A549 (cell line): Measurements from ENCODE around the gene PADI4. TPM values are rescaled to one million over a fixed set of nuclear protein-coding genes. Genes with fewer than 3 reads are reported as not detected.

Source experiments
- ATAC-seq, 2 experiments: fragments of 200-7000 bp in 1 of 2; fragments of >200 bp in 1 of 2; cut with Nextera tagmentation in 1 of 2; cut with Tn5 transposase in 1 of 2; 3 replicates each; pipeline versions ENCODE4 v1.8.0 to v1.9.1; 2018 to 2020; ENCODE audit warnings: mild to moderate bottlenecking in 1 of 2, moderate library complexity in 1 of 2
- CTCF ChIA-PET: fragments of 300-600 bp; sonication (Branson Sonifier 250); formaldehyde crosslinking; extraction: SDS; loops from one replicate; lab custom pipeline; 2021; ENCODE audit warnings: antibody characterized with exemption, inconsistent platforms; lab: Yijun Ruan, JAX
- POLR2A ChIA-PET: fragments of 350-600 bp; formaldehyde crosslinking; extraction: SDS; loops from one replicate; lab custom pipeline; 2021; ENCODE audit warnings: antibody characterized with exemption, inconsistent platforms; lab: Yijun Ruan, JAX
- DNase-seq, 2 experiments: peaks; one replicate each; pipeline versions ENCODE4 v3.0.0 to v3.0.0-alpha.2; 2011 to 2016; ENCODE audit warnings: low read depth in 1 of 2, low spot score in 1 of 2
- FAIRE-seq: peaks from 2 replicates; lab custom pipeline; 2011; peaks lifted over from hg19 to GRCh38; lab: Jason Lieb, UNC
- H3K27ac ChIP-seq, 2 experiments: fragments of >200 bp; sonication (Bioruptor Twin); formaldehyde crosslinking; 3 replicates each; pipeline ENCODE4 v1.5.1; 2016 to 2017
- H3K4me1 ChIP-seq: fragments of >200 bp; sonication (Bioruptor Twin); formaldehyde crosslinking; 3 replicates; pipeline ENCODE4 v1.6.1; 2016
- H3K4me2 ChIP-seq: fragments of >200 bp; sonication (Bioruptor Twin); formaldehyde crosslinking; 3 replicates; pipeline ENCODE4 v1.6.1; 2016
- H3K4me3 ChIP-seq: fragments of >200 bp; sonication (Bioruptor Twin); formaldehyde crosslinking; 3 replicates; pipeline ENCODE4 v1.5.1; 2016
- H3K9me3 ChIP-seq: fragments of >200 bp; sonication (Bioruptor Twin); formaldehyde crosslinking; 3 replicates; pipeline ENCODE4 v1.6.1; 2016
- CEBPB ChIP-seq, 2 experiments: fragments of >200 bp in 1 of 2; sonication (Bioruptor Twin) in 1 of 2; formaldehyde crosslinking in 1 of 2; IDR thresholded peaks; 2 replicates each; pipeline ENCODE4 v1.6.1; 2012 to 2016
- CHD2 ChIP-seq: fragments of 150-350 bp; IDR thresholded peaks from 2 replicates; pipeline ENCODE4 v1.6.1; 2014; ENCODE audit warnings: low read length; ENCODE audit not compliant: partially characterized antibody
- EHMT2 ChIP-seq: fragments of 200-600 bp; sonication (generic); IDR thresholded peaks from 2 replicates; pipeline ENCODE4 v1.6.1; 2016; ENCODE audit warnings: antibody characterized with exemption, low read depth, mild to moderate bottlenecking, moderate library complexity
- EP300 ChIP-seq, 2 experiments: fragments of >200 bp; sonication (Bioruptor Twin); formaldehyde crosslinking; IDR thresholded peaks; 2 replicates in 1 of 2; 3 replicates in 1 of 2; pipeline ENCODE4 v1.6.1; 2016 to 2017
- ESRRA ChIP-seq: fragments of 150-350 bp; IDR thresholded peaks from 2 replicates; pipeline ENCODE4 v1.6.1; 2014; ENCODE audit warnings: mild to moderate bottlenecking, low read length, borderline replicate concordance
- FOSB ChIP-seq: fragments of 250-450 bp; sonication (Bioruptor Pico); IDR thresholded peaks from 2 replicates; pipeline ENCODE4 v1.5.0; 2020; ENCODE audit warnings: mild to moderate bottlenecking, moderate library complexity
- FOSL2 ChIP-seq, 2 experiments: fragments of 450-650 bp in 1 of 2; fragments of >200 bp in 1 of 2; sonication (Bioruptor Twin) in 1 of 2; formaldehyde crosslinking; IDR thresholded peaks; 2 replicates each; pipeline versions ENCODE4 v1.5.0 to v1.6.1; 2016 to 2020; ENCODE audit warnings: mild to moderate bottlenecking in 1 of 2, moderate library complexity in 1 of 2
- GATA3 ChIP-seq: IDR thresholded peaks from 2 replicates; pipeline ENCODE4 v1.6.1; 2012; ENCODE audit warnings: borderline replicate concordance
- HEYL ChIP-seq: fragments of 250-450 bp; sonication (Bioruptor Pico); IDR thresholded peaks from 2 replicates; pipeline ENCODE4 v1.8.0; 2021; ENCODE audit warnings: mild to moderate bottlenecking, moderate library complexity
- HOXB13 ChIP-seq: fragments of 250-450 bp; sonication (Bioruptor Pico); IDR thresholded peaks from 2 replicates; pipeline ENCODE4 v1.5.0; 2020; ENCODE audit warnings: low read depth, mild to moderate bottlenecking, moderate library complexity
- HOXB5 ChIP-seq: fragments of 250-450 bp; sonication (Bioruptor Pico); IDR thresholded peaks from 2 replicates; pipeline ENCODE4 v1.5.0; 2020; ENCODE audit warnings: mild to moderate bottlenecking, moderate library complexity
- NPAS2 ChIP-seq: fragments of 250-450 bp; sonication (Bioruptor Pico); IDR thresholded peaks from 2 replicates; pipeline ENCODE4 v1.8.0; 2022; ENCODE audit warnings: mild to moderate bottlenecking, moderate library complexity, borderline replicate concordance
- POLR2A ChIP-seq: IDR thresholded peaks from 2 replicates; pipeline ENCODE4 v1.6.1; 2012; ENCODE audit warnings: mild to moderate bottlenecking, low read length
- RAD21 ChIP-seq, 2 experiments: fragments of >200 bp in 1 of 2; sonication (Bioruptor Twin) in 1 of 2; formaldehyde crosslinking in 1 of 2; IDR thresholded peaks in 1 of 2; conservative IDR thresholded peaks in 1 of 2; 2 replicates in 1 of 2; 3 replicates in 1 of 2; pipeline ENCODE4 v1.6.1; 2012 to 2018; ENCODE audit warnings: inconsistent platforms in 1 of 2
- RARB ChIP-seq: fragments of 250-450 bp; sonication (Bioruptor Pico); IDR thresholded peaks from 2 replicates; pipeline ENCODE4 v1.8.0; 2021; ENCODE audit warnings: mild to moderate bottlenecking, moderate library complexity
- RCOR1 ChIP-seq: fragments of 150-350 bp; IDR thresholded peaks from 2 replicates; pipeline ENCODE4 v1.6.1; 2014; ENCODE audit warnings: antibody characterized with exemption, low read length, low read depth
- SMC3 ChIP-seq: fragments of >200 bp; sonication (Bioruptor Twin); formaldehyde crosslinking; IDR thresholded peaks from 3 replicates; pipeline ENCODE4 v1.6.1; 2018; ENCODE audit warnings: inconsistent platforms
- TP53 ChIP-seq: fragments of 250-450 bp; sonication (Bioruptor Pico); IDR thresholded peaks from 2 replicates; pipeline ENCODE4 v1.5.0; 2021; ENCODE audit warnings: mild to moderate bottlenecking, moderate library complexity
- WGBS: methylation state at CpG from one replicate; pipeline ENCODE4 v1.1.6; 2017; ENCODE audit errors: missing lambda C conversion rate; 5-methylcytosine and 5-hydroxymethylcytosine counted together
- polyA plus RNA-seq, 4 experiments: library from polyadenylated mRNA; depleted of rRNA in 3 of 4; stranded (reverse); fragments of >200 nt; fragmentation: RNase III in 1 of 4; extraction: RNeasy Plus Mini Kit Qiagen cat#74134 plus additional on column Dnase treatment in 1 of 4; gene quantifications; 2 replicates in 3 of 4; 3 replicates in 1 of 4; pipeline ENCODE4 v1.2.3, GENCODE V29; 2011 to 2017
- TF ChIP-seq, protein P1 (sequence below): fragments of >200 bp; sonication (Bioruptor Twin); formaldehyde crosslinking; IDR thresholded peaks from 2 replicates; pipeline ENCODE4 v1.6.1; 2016
- TF ChIP-seq, protein P2 (sequence below): fragments of 250-450 bp; sonication (Bioruptor Pico); IDR thresholded peaks from 2 replicates; pipeline ENCODE4 v1.5.0; 2020; ENCODE audit warnings: low read depth, mild to moderate bottlenecking, moderate library complexity
- TF ChIP-seq, protein P3 (sequence below): fragments of 250-450 bp; sonication (Bioruptor Pico); IDR thresholded peaks from 2 replicates; pipeline ENCODE4 v1.5.0; 2021; ENCODE audit warnings: mild to moderate bottlenecking, moderate library complexity, borderline replicate concordance

PADI4 gene
- polyA plus RNA-seq, 2 of the 4 experiments (the other 2 are of a cell fraction) = not detected

DNA sequence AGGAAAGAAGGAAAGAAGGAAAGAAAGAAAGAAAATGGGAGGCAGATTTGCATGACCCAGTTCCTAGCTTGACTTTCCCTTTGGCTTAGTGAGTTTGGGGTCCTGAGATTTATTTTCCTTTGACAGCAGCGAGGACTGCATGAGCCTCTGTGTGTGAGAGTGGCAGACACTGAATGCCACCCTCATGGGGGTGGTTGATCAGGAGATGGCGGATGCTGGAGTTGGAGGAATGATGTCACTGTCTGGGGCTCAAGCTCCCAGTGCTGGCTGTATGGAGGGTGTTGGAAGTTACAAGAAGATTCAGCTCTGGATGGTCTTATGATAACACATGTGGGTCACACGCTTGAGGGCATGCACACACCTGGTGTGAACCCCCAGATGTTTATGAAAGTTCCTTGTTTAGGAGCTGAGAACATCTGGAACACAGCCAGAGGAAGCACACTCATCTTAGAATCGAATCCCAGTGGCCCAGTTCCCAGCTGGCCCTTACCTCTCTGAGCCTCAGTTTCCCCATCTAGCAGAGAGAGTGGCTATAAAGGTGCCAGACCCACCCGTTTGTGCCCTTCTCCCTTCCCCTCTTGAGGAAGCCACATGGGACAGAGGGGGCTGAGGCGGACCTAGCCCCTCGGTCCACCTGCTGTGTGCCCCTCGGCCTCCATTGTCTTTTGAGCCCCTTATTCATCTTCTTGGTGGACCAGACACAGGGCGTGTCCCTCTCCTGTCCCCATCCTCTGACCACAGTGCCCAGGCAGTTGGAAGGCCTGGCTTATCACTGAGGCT, 5.7 kb downstream of the PADI4 start (continued):
- TF ChIP-seq HOXB13 (CRISPR knock-in tag) = no peak
- TF ChIP-seq GATA3 = no peak
- no peak for TF ChIP-seq HEYL
- TF ChIP-seq CHD2 = no peak
- no peak for TF ChIP-seq HOXB5 (CRISPR knock-in tag)
- no peak for TF ChIP-seq FOSL2 (IDR thresholded peaks at IDR 0.05)
- no peak for TF ChIP-seq FOSL2 (CRISPR knock-in tag; IDR thresholded peaks at IDR 0.05)

DNA sequence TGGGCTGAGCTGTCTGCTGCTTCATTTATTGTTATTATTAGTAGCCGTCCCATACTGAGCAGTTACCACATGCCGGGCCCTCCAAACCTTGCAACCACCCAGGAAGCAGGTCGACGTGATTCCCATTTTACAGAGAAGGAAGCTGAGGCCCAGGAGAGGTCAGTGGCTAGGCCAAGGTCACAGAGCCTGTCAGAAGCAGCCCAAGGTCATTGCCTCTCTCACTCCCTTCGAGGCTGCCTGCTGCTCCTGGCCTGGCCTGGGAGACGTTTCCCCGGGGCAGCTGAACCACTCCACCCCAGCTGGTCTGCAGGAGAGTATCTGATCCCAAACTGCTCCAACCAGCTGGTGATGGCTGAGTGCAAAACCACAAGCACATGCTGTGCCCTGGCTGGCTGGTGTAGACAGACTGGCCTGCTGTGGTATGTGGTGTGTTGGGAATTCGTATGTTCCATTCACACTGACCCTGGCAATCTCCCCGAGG, 6.5 kb downstream of the PADI4 start:
- no peak for FAIRE-seq
- TF ChIP-seq CHD2 (no peak), TP53 (CRISPR knock-in tag) (no peak), FOSB (CRISPR knock-in tag) (no peak), HOXB5 (CRISPR knock-in tag) (no peak), ESRRA (no peak), EHMT2 (no peak), RARB (no peak), SMC3 (no peak), FOSL2 (IDR thresholded peaks at IDR 0.05) (no peak), FOSL2 (CRISPR knock-in tag; IDR thresholded peaks at IDR 0.05) (no peak), RAD21 (conservative IDR thresholded peaks at IDR 0.05 in 1 of 2, IDR thresholded peaks at IDR 0.05 in 1 of 2) (no peak), NPAS2 (no peak)
- TF ChIP-seq, protein P1, sequence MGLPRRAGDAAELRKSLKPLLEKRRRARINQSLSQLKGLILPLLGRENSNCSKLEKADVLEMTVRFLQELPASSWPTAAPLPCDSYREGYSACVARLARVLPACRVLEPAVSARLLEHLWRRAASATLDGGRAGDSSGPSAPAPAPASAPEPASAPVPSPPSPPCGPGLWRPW = no peak
- TF ChIP-seq, protein P2, sequence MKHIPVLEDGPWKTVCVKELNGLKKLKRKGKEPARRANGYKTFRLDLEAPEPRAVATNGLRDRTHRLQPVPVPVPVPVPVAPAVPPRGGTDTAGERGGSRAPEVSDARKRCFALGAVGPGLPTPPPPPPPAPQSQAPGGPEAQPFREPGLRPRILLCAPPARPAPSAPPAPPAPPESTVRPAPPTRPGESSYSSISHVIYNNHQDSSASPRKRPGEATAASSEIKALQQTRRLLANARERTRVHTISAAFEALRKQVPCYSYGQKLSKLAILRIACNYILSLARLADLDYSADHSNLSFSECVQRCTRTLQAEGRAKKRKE (CRISPR knock-in tag) = no peak
- TF ChIP-seq, protein P3, sequence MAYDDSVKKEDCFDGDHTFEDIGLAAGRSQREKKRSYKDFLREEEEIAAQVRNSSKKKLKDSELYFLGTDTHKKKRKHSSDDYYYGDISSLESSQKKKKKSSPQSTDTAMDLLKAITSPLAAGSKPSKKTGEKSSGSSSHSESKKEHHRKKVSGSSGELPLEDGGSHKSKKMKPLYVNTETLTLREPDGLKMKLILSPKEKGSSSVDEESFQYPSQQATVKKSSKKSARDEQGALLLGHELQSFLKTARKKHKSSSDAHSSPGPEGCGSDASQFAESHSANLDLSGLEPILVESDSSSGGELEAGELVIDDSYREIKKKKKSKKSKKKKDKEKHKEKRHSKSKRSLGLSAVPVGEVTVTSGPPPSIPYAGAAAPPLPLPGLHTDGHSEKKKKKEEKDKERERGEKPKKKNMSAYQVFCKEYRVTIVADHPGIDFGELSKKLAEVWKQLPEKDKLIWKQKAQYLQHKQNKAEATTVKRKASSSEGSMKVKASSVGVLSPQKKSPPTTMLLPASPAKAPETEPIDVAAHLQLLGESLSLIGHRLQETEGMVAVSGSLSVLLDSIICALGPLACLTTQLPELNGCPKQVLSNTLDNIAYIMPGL (CRISPR knock-in tag) = no peak
- no peak overlapping the region for H3K4me3 ChIP-seq
- POLR2A ChIA-PET = no interaction called here
- CTCF ChIA-PET = interaction anchor here (1.8 kb wide), 1 partner anchor 22 kb away, joined by 4 read pairs; no protein-coding TSS in a partner anchor
- no peak for DNase-seq
- WGBS = 75% methylated on average over 6 of the region's 9 CpGs
- H3K9me3 ChIP-seq = no peaks in the 10 kb centered on the region
- no peak overlapping the region; a peak in 1 of 6 replicates for H3K27ac ChIP-seq
- H3K4me1 ChIP-seq = peaks cover 1% of the 10 kb centered on the region; the same call in 1 of the 3 replicates
- ATAC-seq = no peak
- no peak overlapping the region for H3K4me2 ChIP-seq

DNA sequence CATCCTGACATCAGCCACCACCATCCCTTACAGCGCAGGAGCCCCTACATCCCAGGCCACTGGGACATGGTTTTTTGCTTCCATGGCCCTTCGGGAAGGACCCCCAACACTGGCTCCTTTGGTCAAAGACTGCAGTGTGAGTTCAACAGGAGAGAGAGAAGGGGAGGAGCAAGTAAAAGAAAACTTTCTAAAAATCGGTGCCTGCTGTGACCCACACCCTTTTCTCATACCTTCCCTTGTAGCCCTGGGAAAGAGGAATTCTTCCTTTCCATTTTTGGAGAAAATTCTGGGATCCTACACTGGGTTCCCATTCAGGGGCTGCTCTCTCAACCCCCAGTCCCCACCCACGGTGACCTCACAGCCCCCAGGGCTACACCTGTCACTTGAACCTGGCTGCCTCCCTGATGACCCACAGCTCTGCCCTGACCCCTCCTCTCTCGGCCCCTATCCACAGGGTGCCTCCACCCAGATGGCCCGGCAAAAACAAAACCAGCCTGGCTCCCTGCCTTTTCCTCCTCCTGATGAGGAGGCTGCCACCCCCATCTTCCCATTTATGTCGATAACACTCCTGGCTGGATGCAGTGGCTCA, 7.6 kb downstream of the PADI4 start:
- H3K4me3 ChIP-seq = no peak overlapping the region
- no peaks in the 10 kb centered on the region for H3K9me3 ChIP-seq
- CTCF ChIA-PET = interaction anchor here (1.8 kb wide), 1 partner anchor 20 kb away, joined by 4 read pairs; no protein-coding TSS in a partner anchor
- no peak for TF ChIP-seq EP300 (IDR thresholded peaks at IDR 0.05)
- no peak for TF ChIP-seq CHD2
- TF ChIP-seq FOSB (CRISPR knock-in tag) = no peak
- TF ChIP-seq CEBPB (IDR thresholded peaks at IDR 0.05) = no peak
- no peak for TF ChIP-seq FOSL2 (IDR thresholded peaks at IDR 0.05)
- no peak for TF ChIP-seq FOSL2 (CRISPR knock-in tag; IDR thresholded peaks at IDR 0.05)
- TF ChIP-seq RCOR1 = no peak
- no peak for TF ChIP-seq HOXB13 (CRISPR knock-in tag)
- no peak for TF ChIP-seq POLR2A
- H3K4me1 ChIP-seq = no peaks in the 10 kb centered on the region
- POLR2A ChIA-PET = no interaction called here
- H3K4me2 ChIP-seq = no peak overlapping the region
- ATAC-seq = no peak
- H3K27ac ChIP-seq = no peak overlapping the region
- FAIRE-seq = no peak
- 70% methylated on average over 6 of the region's 7 CpGs for WGBS
- DNase-seq = no peak
